Right lobe of liver (tissue), 4 donors: ENCODE results near the gene COX6A2.

Source experiments
- POLR2A ChIP-seq: fragments of 450-650 bp; IDR thresholded peaks from one replicate; pipeline ENCODE4 v1.6.1; 2017; ENCODE audit warnings: antibody characterized with exemption, mild to moderate bottlenecking
- TF ChIP-seq, protein P1 (sequence below), 4 donors: fragments of 200-600 bp in 3 of 4; fragments of 450-650 bp in 1 of 4; IDR thresholded peaks; one replicate each; pipeline versions ENCODE4 v1.5.1 to v1.8.0; 2016 to 2022; ENCODE audit warnings: antibody characterized with exemption in 4 of 4, mild to moderate bottlenecking in 2 of 4
- donor health status: DM: no; HTN: no; CAD: no.
- donor health status: DM: no; HTN: no; CAD: no.
- donor health status: DM: no; HTN: yes; CAD: no.

- TF ChIP-seq, protein P1, sequence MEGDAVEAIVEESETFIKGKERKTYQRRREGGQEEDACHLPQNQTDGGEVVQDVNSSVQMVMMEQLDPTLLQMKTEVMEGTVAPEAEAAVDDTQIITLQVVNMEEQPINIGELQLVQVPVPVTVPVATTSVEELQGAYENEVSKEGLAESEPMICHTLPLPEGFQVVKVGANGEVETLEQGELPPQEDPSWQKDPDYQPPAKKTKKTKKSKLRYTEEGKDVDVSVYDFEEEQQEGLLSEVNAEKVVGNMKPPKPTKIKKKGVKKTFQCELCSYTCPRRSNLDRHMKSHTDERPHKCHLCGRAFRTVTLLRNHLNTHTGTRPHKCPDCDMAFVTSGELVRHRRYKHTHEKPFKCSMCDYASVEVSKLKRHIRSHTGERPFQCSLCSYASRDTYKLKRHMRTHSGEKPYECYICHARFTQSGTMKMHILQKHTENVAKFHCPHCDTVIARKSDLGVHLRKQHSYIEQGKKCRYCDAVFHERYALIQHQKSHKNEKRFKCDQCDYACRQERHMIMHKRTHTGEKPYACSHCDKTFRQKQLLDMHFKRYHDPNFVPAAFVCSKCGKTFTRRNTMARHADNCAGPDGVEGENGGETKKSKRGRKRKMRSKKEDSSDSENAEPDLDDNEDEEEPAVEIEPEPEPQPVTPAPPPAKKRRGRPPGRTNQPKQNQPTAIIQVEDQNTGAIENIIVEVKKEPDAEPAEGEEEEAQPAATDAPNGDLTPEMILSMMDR (IDR thresholded peaks at IDR 0.05) = no peak
- TF ChIP-seq POLR2A = no peak
Measured at GRCh38 chr16:31402687-31403086, 25.5 kb downstream of the COX6A2 start.
